Transverse colon (tissue), 4 donors: ENCODE results near the gene MYO7B.

ENCODE experiments used
- CTCF ChIP-seq, 5 experiments: fragments of 200-600 bp in 3 of 5; fragments of 450-650 bp in 2 of 5; sonication (generic) in 3 of 5; IDR thresholded peaks; 1 replicate in 2 of 5; 2 replicates in 3 of 5; pipeline ENCODE4 v1.5.1; 2016 to 2017; ENCODE audit warnings: antibody characterized with exemption in 5 of 5, inconsistent platforms in 3 of 5, mild to moderate bottlenecking in 2 of 5, moderate library complexity in 1 of 5
- EP300 ChIP-seq: sonication (generic); formaldehyde crosslinking; IDR thresholded peaks from one replicate; pipeline ENCODE4 v1.6.1; 2017; ENCODE audit warnings: antibody characterized with exemption, low read depth
- POLR2A ChIP-seq: fragments of 450-650 bp; IDR thresholded peaks from one replicate; pipeline ENCODE4 v1.6.1; 2016; ENCODE audit warnings: antibody characterized with exemption, mild to moderate bottlenecking, moderate library complexity
- POLR2AphosphoS5 ChIP-seq, 3 donors: sonication (generic); formaldehyde crosslinking; IDR thresholded peaks; one replicate each; pipeline ENCODE4 v1.6.1; 2016; ENCODE audit warnings: antibody characterized with exemption in 3 of 3

DNA sequence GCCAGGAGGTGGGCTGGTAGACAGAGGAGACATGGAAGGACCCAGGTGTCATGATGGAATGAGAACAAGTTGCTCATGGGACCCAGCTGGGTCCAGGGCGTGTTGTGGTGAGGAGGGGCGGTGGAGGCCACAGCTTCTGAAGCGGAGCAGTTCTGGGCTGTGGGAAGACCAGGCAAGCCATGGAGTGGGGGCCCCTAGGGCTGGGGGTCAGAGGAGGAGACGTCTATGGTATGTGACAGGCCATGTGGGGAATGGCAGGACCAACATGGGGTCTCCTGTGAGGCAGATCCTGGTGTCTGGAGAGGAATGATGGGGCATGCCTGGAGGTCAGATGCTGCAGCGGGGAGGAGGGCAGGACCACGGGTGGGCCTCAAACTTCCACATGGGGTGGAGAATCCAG is 16.9 kb downstream of the MYO7B start:
- TF ChIP-seq POLR2A = no peak
- no peak for TF ChIP-seq CTCF (IDR thresholded peaks at IDR 0.05)
- no peak for TF ChIP-seq EP300
- no peak for TF ChIP-seq POLR2AphosphoS5 (IDR thresholded peaks at IDR 0.05)
